HEK293 (cell line): Measurements from ENCODE around the gene COQ10B.
A peak's percentile ranks its signal among the peaks of the same experiment; 100 is the strongest.

ENCODE experiments used
- CTCF ChIA-PET: fragments of 350-600 bp; formaldehyde crosslinking; extraction: SDS; loops from one replicate; lab custom pipeline; 2021; ENCODE audit warnings: antibody characterized with exemption; lab: Yijun Ruan, JAX
- POLR2A ChIA-PET: fragments of 300-600 bp; formaldehyde crosslinking; extraction: SDS; loops from one replicate; lab custom pipeline; 2020; ENCODE audit warnings: antibody characterized with exemption, inconsistent platforms; lab: Yijun Ruan, JAX
- H3K27ac ChIP-seq: fragments of 200-500 bp; sonication (Bioruptor generic); 2 replicates; pipeline ENCODE4 v1.5.1; 2014; ENCODE audit warnings: low read depth, low read length, control low read depth, inconsistent platforms; ENCODE audit errors: extremely low read depth
- H3K36me3 ChIP-seq, 2 experiments: fragments of 200-500 bp in 1 of 2; sonication (Bioruptor generic) in 1 of 2; 1 replicate in 1 of 2; 2 replicates in 1 of 2; pipeline ENCODE4 v1.5.1; 2014 to 2017; ENCODE audit warnings: inconsistent platforms in 2 of 2, low read length in 2 of 2; ENCODE audit not compliant: control insufficient read depth in 2 of 2, insufficient read depth in 1 of 2
- H3K4me1 ChIP-seq: fragments of 200-500 bp; sonication (Bioruptor generic); 2 replicates; pipeline ENCODE4 v1.5.1; 2014; ENCODE audit warnings: mild to moderate bottlenecking, low read length, inconsistent platforms; ENCODE audit not compliant: control insufficient read depth, insufficient read depth
- H3K4me3 ChIP-seq: 2 replicates; pipeline ENCODE4 v1.5.1; 2011; ENCODE audit warnings: low read depth, mild to moderate bottlenecking, control low read depth, low read length, moderate library complexity
- H3K9me3 ChIP-seq: fragments of 200-500 bp; sonication (Bioruptor generic); 2 replicates; pipeline ENCODE4 v1.5.1; 2014; ENCODE audit warnings: low read depth, low read length, inconsistent platforms; ENCODE audit not compliant: control insufficient read depth, insufficient read depth
- BCL11B ChIP-seq: fragments of 450-650 bp; formaldehyde crosslinking; IDR thresholded peaks from 2 replicates; pipeline ENCODE4 v1.5.1; 2016; ENCODE audit warnings: low read depth, missing biosample characterization, missing genetic modification characterization
- EGR2 ChIP-seq: fragments of 450-650 bp; formaldehyde crosslinking; IDR thresholded peaks from 2 replicates; pipeline ENCODE4 v1.5.1; 2016; ENCODE audit warnings: low read depth, missing biosample characterization, missing genetic modification characterization
- GLIS1 ChIP-seq: fragments of 450-650 bp; formaldehyde crosslinking; IDR thresholded peaks from 2 replicates; pipeline ENCODE4 v1.5.1; 2016; ENCODE audit warnings: missing biosample characterization, missing genetic modification characterization
- GLIS2 ChIP-seq: fragments of 450-650 bp; formaldehyde crosslinking; IDR thresholded peaks from 2 replicates; pipeline ENCODE4 v1.5.1; 2016; ENCODE audit warnings: missing biosample characterization, missing genetic modification characterization
- HOXA7 ChIP-seq: sonication (generic); formaldehyde crosslinking; IDR thresholded peaks from 2 replicates; pipeline ENCODE4 v1.8.1; 2022; ENCODE audit warnings: missing genetic modification reagents, borderline replicate concordance
- KLF7 ChIP-seq: fragments of 450-650 bp; formaldehyde crosslinking; IDR thresholded peaks from 2 replicates; pipeline ENCODE4 v1.5.1; 2016; ENCODE audit warnings: missing biosample characterization, missing genetic modification characterization, borderline replicate concordance
- RBAK ChIP-seq: fragments of 450-650 bp; formaldehyde crosslinking; IDR thresholded peaks from 2 replicates; pipeline ENCODE4 v1.5.1; 2016; ENCODE audit warnings: missing biosample characterization, missing genetic modification characterization
- SCRT2 ChIP-seq: fragments of 450-650 bp; formaldehyde crosslinking; IDR thresholded peaks from 2 replicates; pipeline ENCODE4 v1.5.1; 2016; ENCODE audit warnings: missing biosample characterization, missing genetic modification characterization
- SP2 ChIP-seq: fragments of 450-650 bp; formaldehyde crosslinking; IDR thresholded peaks from 2 replicates; pipeline ENCODE4 v1.5.1; 2016; ENCODE audit warnings: missing biosample characterization, missing genetic modification characterization
- TRIM28 ChIP-seq: IDR thresholded peaks from 2 replicates; pipeline ENCODE4 v1.6.1; 2011; ENCODE audit warnings: low read length, control low read depth, borderline replicate concordance
- YY2 ChIP-seq: fragments of 450-650 bp; formaldehyde crosslinking; IDR thresholded peaks from 2 replicates; pipeline ENCODE4 v1.5.1; 2016; ENCODE audit warnings: missing biosample characterization, missing genetic modification characterization
- ZBTB1 ChIP-seq: fragments of 450-650 bp; formaldehyde crosslinking; IDR thresholded peaks from 2 replicates; pipeline ENCODE4 v1.5.1; 2016; ENCODE audit warnings: missing biosample characterization, missing genetic modification characterization
- ZBTB7A ChIP-seq: fragments of 450-650 bp; formaldehyde crosslinking; IDR thresholded peaks from 2 replicates; pipeline ENCODE4 v1.5.1; 2016; ENCODE audit warnings: low read depth, missing biosample characterization, missing genetic modification characterization
- ZFHX2 ChIP-seq: fragments of 450-650 bp; formaldehyde crosslinking; conservative IDR thresholded peaks from 2 replicates; pipeline ENCODE4 v1.5.1; 2016; ENCODE audit warnings: missing biosample characterization, missing genetic modification characterization
- ZIC2 ChIP-seq: fragments of 450-650 bp; formaldehyde crosslinking; IDR thresholded peaks from 2 replicates; pipeline ENCODE4 v1.5.1; 2016; ENCODE audit warnings: missing biosample characterization, missing genetic modification characterization
- ZNF335 ChIP-seq: fragments of 450-650 bp; formaldehyde crosslinking; conservative IDR thresholded peaks from 2 replicates; pipeline ENCODE4 v1.5.1; 2016; ENCODE audit warnings: missing biosample characterization, missing genetic modification characterization
- ZNF394 ChIP-seq: fragments of 450-650 bp; formaldehyde crosslinking; IDR thresholded peaks from 2 replicates; pipeline ENCODE4 v1.5.1; 2016; ENCODE audit warnings: missing biosample characterization, missing genetic modification characterization, mild to moderate bottlenecking, moderate library complexity, borderline replicate concordance
- ZNF433 ChIP-seq: fragments of 450-650 bp; formaldehyde crosslinking; IDR thresholded peaks from 2 replicates; pipeline ENCODE4 v1.5.1; 2016; ENCODE audit warnings: missing biosample characterization, missing genetic modification characterization, low read depth
- ZNF510 ChIP-seq: fragments of 450-650 bp; formaldehyde crosslinking; IDR thresholded peaks from 2 replicates; pipeline ENCODE4 v1.5.1; 2018; ENCODE audit warnings: mild to moderate bottlenecking, missing genetic modification characterization, missing biosample characterization; ENCODE audit not compliant: insufficient replicate concordance
- ZNF571 ChIP-seq: fragments of 450-650 bp; formaldehyde crosslinking; IDR thresholded peaks from 2 replicates; pipeline ENCODE4 v1.5.0; 2017; ENCODE audit warnings: missing biosample characterization, missing genetic modification characterization
- ZNF610 ChIP-seq: fragments of 450-650 bp; formaldehyde crosslinking; IDR thresholded peaks from 2 replicates; pipeline ENCODE4 v1.5.1; 2016; ENCODE audit warnings: missing biosample characterization, missing genetic modification characterization, borderline replicate concordance
- ZNF654 ChIP-seq: fragments of 450-650 bp; formaldehyde crosslinking; IDR thresholded peaks from 2 replicates; pipeline ENCODE4 v1.5.1; 2016; ENCODE audit warnings: low read depth, missing biosample characterization, missing genetic modification characterization
- ZNF660 ChIP-seq: fragments of 450-650 bp; IDR thresholded peaks from 2 replicates; pipeline ENCODE4 v1.5.1; 2018; ENCODE audit warnings: missing biosample characterization, mild to moderate bottlenecking, missing genetic modification characterization
- ZNF747 ChIP-seq: fragments of 450-650 bp; formaldehyde crosslinking; IDR thresholded peaks from 2 replicates; pipeline ENCODE4 v1.5.1; 2016; ENCODE audit warnings: missing biosample characterization, missing genetic modification characterization
- ZSCAN16 ChIP-seq: fragments of 450-650 bp; formaldehyde crosslinking; IDR thresholded peaks from 2 replicates; pipeline ENCODE4 v1.5.1; 2016; ENCODE audit warnings: missing biosample characterization, missing genetic modification characterization
- ZSCAN23 ChIP-seq: fragments of 450-650 bp; formaldehyde crosslinking; IDR thresholded peaks from 2 replicates; pipeline ENCODE4 v1.5.1; 2016; ENCODE audit warnings: missing biosample characterization, missing genetic modification characterization
- TF ChIP-seq, protein P1 (sequence below): sonication (generic); formaldehyde crosslinking; IDR thresholded peaks from 2 replicates; pipeline ENCODE4 v1.8.1; 2022; ENCODE audit warnings: mild to moderate bottlenecking, moderate library complexity, missing genetic modification reagents
- TF ChIP-seq, protein P2 (sequence below): fragments of 450-650 bp; IDR thresholded peaks from 2 replicates; pipeline ENCODE4 v1.5.1; 2018; ENCODE audit warnings: missing biosample characterization, mild to moderate bottlenecking, missing genetic modification characterization
- TF ChIP-seq, protein P3 (sequence below): fragments of 450-650 bp; formaldehyde crosslinking; IDR thresholded peaks from 2 replicates; pipeline ENCODE4 v1.5.1; 2016; ENCODE audit warnings: missing biosample characterization, missing genetic modification characterization

The COQ10B gene

DNA sequence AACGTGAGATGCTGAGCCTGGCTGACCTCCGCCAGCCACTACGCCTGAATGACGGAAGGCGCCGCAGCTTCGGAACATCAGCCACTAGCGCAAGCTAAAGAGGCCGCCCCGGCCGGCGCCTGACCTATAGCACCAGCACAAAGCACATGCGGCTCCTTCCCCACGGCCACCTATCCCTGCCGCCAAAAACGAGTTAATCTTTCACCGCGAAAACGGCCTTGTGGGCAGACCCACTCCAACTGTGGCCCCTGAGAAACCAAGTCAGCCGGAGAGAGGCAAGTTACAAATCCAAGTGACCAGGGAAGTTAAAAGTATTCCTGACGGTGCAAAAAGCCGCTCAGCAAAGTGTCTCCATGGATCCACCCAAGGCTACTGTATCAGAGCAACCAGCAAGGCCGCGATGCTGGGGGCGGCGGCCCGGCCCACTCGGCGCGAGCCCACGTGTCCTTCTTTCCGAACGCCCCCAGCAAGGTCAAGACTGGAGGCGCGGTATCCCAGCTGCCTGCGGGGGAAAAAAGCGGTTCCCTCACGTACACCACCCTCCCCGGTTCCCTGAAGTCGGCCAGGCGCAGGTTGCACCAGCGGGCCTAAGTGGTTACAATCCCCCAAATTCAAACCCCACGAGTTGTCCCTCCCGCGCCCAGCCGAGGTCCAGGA is 45.7 kb downstream of the COQ10B start:
- CTCF ChIA-PET: interaction anchor here (0.7 to 1.2 kb wide), 2 partner anchors 14 to 21 kb away, joined by 3 read pairs; no protein-coding TSS in a partner anchor

GRCh38 chr2:197499594-197500502 is 46.5 kb downstream of the COQ10B start, which contains the start of the genes HSPD1 and HSPE1:
HSPD1 (minus strand) TSS chr2:197499840; CDS start chr2:197498848, 992 bp downstream.
HSPE1 (plus strand) TSS chr2:197500379; CDS start chr2:197500437, 58 bp downstream.
- H3K4me1 ChIP-seq: peaks cover 12% of the 10 kb centered on the region; the same call in 1 of the 2 replicates
- no peaks in the 10 kb centered on the region for H3K9me3 ChIP-seq
- H3K36me3 ChIP-seq: peaks cover 43 to 78% of the 10 kb centered on the region in 2 experiments
- ChIA-PET POLR2A (interaction anchor here (0.6 to 5.4 kb wide), 28 partner anchors 8 to 701 kb away, joined by 3 to 85 read pairs (median 4); partner anchors contain the start of genes COQ10B, MARS2, MOB4 and SF3B1), CTCF (interaction anchor here (0.6 to 1.2 kb wide), 4 partner anchors 13 to 35 kb away, joined by 3 to 4 read pairs (median 3); no protein-coding TSS in a partner anchor)
- peak within 1 kb of the TSS; percentile 92 for H3K27ac ChIP-seq
- H3K4me3 ChIP-seq: peak within 1 kb of the TSS; percentile 93
- peak; percentile 75 for TF ChIP-seq ZNF610
- TF ChIP-seq ZNF571: no peak
- TF ChIP-seq, protein P1, sequence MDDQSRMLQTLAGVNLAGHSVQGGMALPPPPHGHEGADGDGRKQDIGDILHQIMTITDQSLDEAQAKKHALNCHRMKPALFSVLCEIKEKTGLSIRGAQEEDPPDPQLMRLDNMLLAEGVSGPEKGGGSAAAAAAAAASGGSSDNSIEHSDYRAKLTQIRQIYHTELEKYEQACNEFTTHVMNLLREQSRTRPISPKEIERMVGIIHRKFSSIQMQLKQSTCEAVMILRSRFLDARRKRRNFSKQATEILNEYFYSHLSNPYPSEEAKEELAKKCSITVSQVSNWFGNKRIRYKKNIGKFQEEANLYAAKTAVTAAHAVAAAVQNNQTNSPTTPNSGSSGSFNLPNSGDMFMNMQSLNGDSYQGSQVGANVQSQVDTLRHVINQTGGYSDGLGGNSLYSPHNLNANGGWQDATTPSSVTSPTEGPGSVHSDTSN (CRISPR knock-in tag): peak; percentile 34; the same call in 1 of the 2 replicates
- no peak for TF ChIP-seq ZNF747
- peak; percentile 100 for TF ChIP-seq KLF7 (tag by site-specific recombination)
- TF ChIP-seq ZBTB1 (tag by site-specific recombination): peak; percentile 85; the same call in 1 of the 2 replicates
- TF ChIP-seq, protein P2, sequence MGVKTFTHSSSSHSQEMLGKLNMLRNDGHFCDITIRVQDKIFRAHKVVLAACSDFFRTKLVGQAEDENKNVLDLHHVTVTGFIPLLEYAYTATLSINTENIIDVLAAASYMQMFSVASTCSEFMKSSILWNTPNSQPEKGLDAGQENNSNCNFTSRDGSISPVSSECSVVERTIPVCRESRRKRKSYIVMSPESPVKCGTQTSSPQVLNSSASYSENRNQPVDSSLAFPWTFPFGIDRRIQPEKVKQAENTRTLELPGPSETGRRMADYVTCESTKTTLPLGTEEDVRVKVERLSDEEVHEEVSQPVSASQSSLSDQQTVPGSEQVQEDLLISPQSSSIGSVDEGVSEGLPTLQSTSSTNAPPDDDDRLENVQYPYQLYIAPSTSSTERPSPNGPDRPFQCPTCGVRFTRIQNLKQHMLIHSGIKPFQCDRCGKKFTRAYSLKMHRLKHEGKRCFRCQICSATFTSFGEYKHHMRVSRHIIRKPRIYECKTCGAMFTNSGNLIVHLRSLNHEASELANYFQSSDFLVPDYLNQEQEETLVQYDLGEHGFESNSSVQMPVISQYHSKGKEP (tag by site-specific recombination): peak; percentile 72; the same call in 1 of the 2 replicates
- peak; percentile 89 for TF ChIP-seq ZSCAN23 (tag by site-specific recombination)
- TF ChIP-seq ZNF394: peak; percentile 50
- TF ChIP-seq SCRT2 (tag by site-specific recombination): no peak
- TF ChIP-seq ZBTB7A (tag by site-specific recombination): peak; percentile 89

More for the DNA sequence above, 45.7 kb downstream of the COQ10B start:
- TF ChIP-seq, protein P3, sequence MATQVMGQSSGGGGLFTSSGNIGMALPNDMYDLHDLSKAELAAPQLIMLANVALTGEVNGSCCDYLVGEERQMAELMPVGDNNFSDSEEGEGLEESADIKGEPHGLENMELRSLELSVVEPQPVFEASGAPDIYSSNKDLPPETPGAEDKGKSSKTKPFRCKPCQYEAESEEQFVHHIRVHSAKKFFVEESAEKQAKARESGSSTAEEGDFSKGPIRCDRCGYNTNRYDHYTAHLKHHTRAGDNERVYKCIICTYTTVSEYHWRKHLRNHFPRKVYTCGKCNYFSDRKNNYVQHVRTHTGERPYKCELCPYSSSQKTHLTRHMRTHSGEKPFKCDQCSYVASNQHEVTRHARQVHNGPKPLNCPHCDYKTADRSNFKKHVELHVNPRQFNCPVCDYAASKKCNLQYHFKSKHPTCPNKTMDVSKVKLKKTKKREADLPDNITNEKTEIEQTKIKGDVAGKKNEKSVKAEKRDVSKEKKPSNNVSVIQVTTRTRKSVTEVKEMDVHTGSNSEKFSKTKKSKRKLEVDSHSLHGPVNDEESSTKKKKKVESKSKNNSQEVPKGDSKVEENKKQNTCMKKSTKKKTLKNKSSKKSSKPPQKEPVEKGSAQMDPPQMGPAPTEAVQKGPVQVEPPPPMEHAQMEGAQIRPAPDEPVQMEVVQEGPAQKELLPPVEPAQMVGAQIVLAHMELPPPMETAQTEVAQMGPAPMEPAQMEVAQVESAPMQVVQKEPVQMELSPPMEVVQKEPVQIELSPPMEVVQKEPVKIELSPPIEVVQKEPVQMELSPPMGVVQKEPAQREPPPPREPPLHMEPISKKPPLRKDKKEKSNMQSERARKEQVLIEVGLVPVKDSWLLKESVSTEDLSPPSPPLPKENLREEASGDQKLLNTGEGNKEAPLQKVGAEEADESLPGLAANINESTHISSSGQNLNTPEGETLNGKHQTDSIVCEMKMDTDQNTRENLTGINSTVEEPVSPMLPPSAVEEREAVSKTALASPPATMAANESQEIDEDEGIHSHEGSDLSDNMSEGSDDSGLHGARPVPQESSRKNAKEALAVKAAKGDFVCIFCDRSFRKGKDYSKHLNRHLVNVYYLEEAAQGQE (tag by site-specific recombination): peak; percentile 5; the same call in 1 of the 2 replicates
- TF ChIP-seq YY2 (tag by site-specific recombination): no peak
- no peak for TF ChIP-seq ZNF394
- peak; percentile 42 for TF ChIP-seq SP2 (tag by site-specific recombination)
- TF ChIP-seq GLIS2 (tag by site-specific recombination): peak; percentile 89
- 0 out of 2 replicates have a peak, but pooled peaks have one; percentile 52 for TF ChIP-seq TRIM28
- TF ChIP-seq BCL11B (tag by site-specific recombination): no peak
- TF ChIP-seq GLIS1 (tag by site-specific recombination): peak; percentile 74
- TF ChIP-seq ZNF654 (tag by site-specific recombination): no peak
- TF ChIP-seq EGR2 (tag by site-specific recombination): peak; percentile 92
- 0 out of 2 replicates have a peak, but pooled peaks have one; percentile 48 for TF ChIP-seq RBAK (tag by site-specific recombination)
- TF ChIP-seq ZSCAN16 (tag by site-specific recombination): no peak
- TF ChIP-seq HOXA7 (CRISPR knock-in tag): no peak
- TF ChIP-seq ZFHX2 (tag by site-specific recombination): peak; percentile 91
- TF ChIP-seq ZNF660: no peak
- peak; percentile 51; the same call in 1 of the 2 replicates for TF ChIP-seq ZNF335 (tag by site-specific recombination)
- no peak for TF ChIP-seq ZIC2
- no peak for TF ChIP-seq ZNF433
- TF ChIP-seq ZNF510 (tag by site-specific recombination): no peak
- peak overlapping the region; percentile 92 for H3K27ac ChIP-seq
- peaks cover 12% of the 10 kb centered on the region; the same call in 1 of the 2 replicates for H3K4me1 ChIP-seq
- no peaks in the 10 kb centered on the region for H3K9me3 ChIP-seq
- peaks cover 48 to 78% of the 10 kb centered on the region in 2 experiments for H3K36me3 ChIP-seq
- peak overlapping the region; percentile 93 for H3K4me3 ChIP-seq
- POLR2A ChIA-PET: interaction anchor here (0.8 to 5.4 kb wide), 20 partner anchors 8 to 700 kb away, joined by 3 to 85 read pairs (median 6); partner anchors contain the start of genes COQ10B, MARS2, MOB4 and SF3B1
